ENCODE results near the gene FHL1. TPM values are rescaled to one million over a fixed set of nuclear protein-coding genes. Genes with fewer than 3 reads are reported as not detected.

FHL1 gene
- total RNA-seq, 6 donors from 2014 or later: 114 to 426 (median 255) TPM

- 69 to 91% methylated on average over 2 to 8 of the region's 8 CpGs for WGBS, 2 donors
- DNase-seq (no peak), ATAC-seq (ENCODE audit: low FRiP score in 2 of 2) (no peak)
- peaks cover 0 to 28% (median 21%) of the 10 kb centered on the region in 4 donors for H3K4me1 ChIP-seq
- TF ChIP-seq POLR2A (IDR thresholded peaks at IDR 0.05) (no peak), CTCF (IDR thresholded peaks at IDR 0.05) (no peak), POLR2AphosphoS5 (IDR thresholded peaks at IDR 0.05) (no peak), EP300 (IDR thresholded peaks at IDR 0.05) (no peak)
- peak overlapping the region in 1 of 4 donors; percentile 26 for H3K4me3 ChIP-seq
- H3K9me3 ChIP-seq: no peaks in the 10 kb centered on the region
- H3K36me3 ChIP-seq: peaks cover 0 to 24% (median 0%) of the 10 kb centered on the region in 4 donors
- H3K27me3 ChIP-seq: no peaks in the 10 kb centered on the region
- peak overlapping the region; percentile 15 to 65 (median 22) for H3K27ac ChIP-seq
These were observed 58.6 kb downstream of the FHL1 start for GRCh38 chrX:136205882-136206380.

GRCh38 chrX:136206916-136207315 is 59.6 kb downstream of the FHL1 start:
- TF ChIP-seq POLR2AphosphoS5 (IDR thresholded peaks at IDR 0.05) (no peak), POLR2A (IDR thresholded peaks at IDR 0.05) (no peak), EP300 (IDR thresholded peaks at IDR 0.05) (no peak), CTCF (IDR thresholded peaks at IDR 0.05) (no peak)
- H3K9me3 ChIP-seq: no peaks in the 10 kb centered on the region
- 68 to 85% methylated on average over 3 to 6 of the region's 6 CpGs for WGBS, 2 donors
- ATAC-seq (ENCODE audit: low FRiP score in 2 of 2) (no peak), DNase-seq (no peak)
- no peaks in the 10 kb centered on the region for H3K27me3 ChIP-seq
- H3K4me3 ChIP-seq: no peak overlapping the region
- no peak overlapping the region for H3K27ac ChIP-seq
- peaks cover 0 to 24% (median 0%) of the 10 kb centered on the region in 4 donors for H3K36me3 ChIP-seq
- H3K4me1 ChIP-seq: peaks cover 0 to 28% (median 21%) of the 10 kb centered on the region in 4 donors

GRCh38 chrX:136207546-136207945 is 60.2 kb downstream of the FHL1 start:
- Histone ChIP-seq H3K27ac (no peak overlapping the region), H3K4me1 (peaks cover 0 to 28% (median 20%) of the 10 kb centered on the region in 4 donors)
- 77% methylated on average over 4 of the region's 4 CpGs; no CpG with 5 or more reads in 1 of the 2 donors for WGBS, 2 donors

GRCh38 chrX:136209016-136209738 is 61.8 kb downstream of the FHL1 start:
- no peak for DNase-seq
- TF ChIP-seq CTCF (IDR thresholded peaks at IDR 0.05) (peak; percentile 42 to 61 (median 47)), POLR2A (IDR thresholded peaks at IDR 0.05) (no peak), POLR2AphosphoS5 (IDR thresholded peaks at IDR 0.05) (no peak), EP300 (IDR thresholded peaks at IDR 0.05) (no peak)
- Histone ChIP-seq H3K36me3 (peaks cover 0 to 24% (median 0%) of the 10 kb centered on the region in 4 donors), H3K4me1 (peaks cover 0 to 21% (median 12%) of the 10 kb centered on the region in 4 donors), H3K4me3 (no peak overlapping the region), H3K27me3 (no peaks in the 10 kb centered on the region), H3K9me3 (no peaks in the 10 kb centered on the region), H3K27ac (peak overlapping the region in 3 of 4 donors; percentile 53 to 66 (median 56))
- WGBS, 2 donors: 23 to 46% methylated on average over 14 to 28 of the region's 28 CpGs
- peak in 1 of 2 donors; percentile 68 for ATAC-seq (ENCODE audit: low FRiP score in 2 of 2)

More at GRCh38 chrX:136207546-136207945, 60.2 kb downstream of the FHL1 start:
- Histone ChIP-seq H3K4me3 (no peak overlapping the region), H3K36me3 (peaks cover 0 to 24% (median 0%) of the 10 kb centered on the region in 4 donors), H3K27me3 (no peaks in the 10 kb centered on the region), H3K9me3 (no peaks in the 10 kb centered on the region)
- TF ChIP-seq CTCF (IDR thresholded peaks at IDR 0.05): no peak
- no peak for TF ChIP-seq POLR2AphosphoS5 (IDR thresholded peaks at IDR 0.05)
- no peak for TF ChIP-seq EP300 (IDR thresholded peaks at IDR 0.05)
- TF ChIP-seq POLR2A (IDR thresholded peaks at IDR 0.05): no peak
- DNase-seq (no peak), ATAC-seq (ENCODE audit: low FRiP score in 2 of 2) (no peak)

All from upper lobe of left lung (tissue), 6 donors.